NT2/D1 (cell line): Measurements from ENCODE around the gene ANKRD55.

Source experiments
- SUZ12 ChIP-seq: IDR thresholded peaks from 2 replicates; pipeline ENCODE4 v1.6.1; 2011; ENCODE audit not compliant: insufficient read length, insufficient read depth; ENCODE audit errors: extremely low read depth
- YY1 ChIP-seq: IDR thresholded peaks from 2 replicates; pipeline ENCODE4 v1.6.1; 2011; ENCODE audit not compliant: insufficient read length, insufficient read depth
- ZNF274 ChIP-seq: IDR thresholded peaks from 2 replicates; pipeline ENCODE4 v1.6.1; 2011; ENCODE audit warnings: mild to moderate bottlenecking, low read depth, low read length

DNA sequence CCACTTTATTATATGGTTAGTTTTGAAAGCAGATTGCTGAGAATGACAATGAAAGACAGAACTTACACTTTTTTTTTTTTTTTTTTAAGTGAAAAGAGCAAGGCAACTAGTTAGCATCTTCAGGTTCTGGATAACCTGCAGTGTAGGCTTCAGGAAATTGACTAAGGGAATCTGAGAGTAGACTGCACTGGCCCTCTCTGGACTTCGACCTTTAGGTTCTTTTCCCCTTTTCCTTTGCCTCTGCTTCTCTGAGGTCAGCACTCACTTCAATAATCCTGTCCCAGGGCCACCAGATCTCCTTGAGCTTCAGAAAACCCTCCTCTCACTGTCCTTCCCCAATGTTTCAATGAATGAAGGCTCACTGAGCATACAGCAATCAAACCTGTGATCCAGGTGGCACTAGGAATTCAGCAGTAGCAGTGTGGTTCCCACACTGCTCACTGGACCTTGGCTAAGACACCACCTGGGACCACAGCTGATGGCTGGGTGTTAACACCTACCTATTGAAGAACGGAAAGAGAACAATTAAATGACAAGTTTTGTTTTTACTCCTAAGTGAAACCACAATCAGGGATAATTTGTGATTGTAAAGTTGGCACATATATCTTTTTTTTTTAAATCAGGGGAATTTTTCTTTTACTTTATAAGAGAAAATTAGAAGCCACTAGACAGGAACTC, 152.6 kb downstream of the ANKRD55 start:
- TF ChIP-seq YY1, result no peak
- TF ChIP-seq ZNF274, result no peak
- TF ChIP-seq SUZ12, result no peak
